Measurements from ENCODE around the gene TMEM213. TPM values are rescaled to one million over a fixed set of nuclear protein-coding genes. Genes with fewer than 3 reads are reported as not detected.

Gene TMEM213
- total and polyA plus RNA-seq, 10 of the 15 experiments (the other 5 are each of a cell fraction or from before 2014, with no cell fraction given): not detected

GRCh38 chr7:138879356-138879755, 81.6 kb downstream of the TMEM213 start:
- POLR2A ChIA-PET: no interaction called here
- ATAC-seq (no peak), DNase-seq (ENCODE audit: low read depth, low spot score) (no peak), FAIRE-seq (no peak)
- CTCF ChIA-PET: no interaction called here
- no TSS peak for BruUV-seq (replicated peaks)
- Histone ChIP-seq H3K27me3 (replicated peaks in 1 of 2; ENCODE audit: control insufficient read depth in 2 of 2, insufficient read depth in 2 of 2, low read length in 1 of 2) (no peaks in the 10 kb centered on the region), H2AFZ (ENCODE audit: control insufficient read depth, low read depth, low read length) (no peak overlapping the region), H3K4me2 (ENCODE audit: control insufficient read depth, insufficient read depth) (no peak overlapping the region), H3K36me3 (ENCODE audit: control insufficient read depth in 2 of 2, insufficient read depth in 2 of 2, low read length in 1 of 2) (no peaks in the 10 kb centered on the region), H3K27ac (ENCODE audit: control insufficient read depth, insufficient read depth) (no peak overlapping the region), H3K4me1 (ENCODE audit: control insufficient read depth, insufficient read depth, low read length) (no peaks in the 10 kb centered on the region), H3K4me3 (no peak overlapping the region), H4K20me1 (ENCODE audit: control insufficient read depth, insufficient read depth) (no peaks in the 10 kb centered on the region), H3K9me3 (replicated peaks; ENCODE audit: control insufficient read depth, insufficient read depth, low read length) (no peaks in the 10 kb centered on the region), H3K79me2 (ENCODE audit: control insufficient read depth, insufficient read depth, low read length) (no peaks in the 10 kb centered on the region), H3K9ac (ENCODE audit: control insufficient read depth, insufficient read depth, low read length) (no peak overlapping the region)
- TF ChIP-seq SUPT20H (IDR thresholded peaks at IDR 0.05; ENCODE audit: borderline replicate concordance, control insufficient read depth, low read depth, low read length): no peak
- TF ChIP-seq IKZF1 (conservative IDR thresholded peaks at IDR 0.05): no peak
- no peak for TF ChIP-seq FOXK2 (IDR thresholded peaks at IDR 0.05)
- no peak for TF ChIP-seq ZNF207 (IDR thresholded peaks at IDR 0.05; ENCODE audit: borderline replicate concordance)
- TF ChIP-seq TBL1XR1 (IDR thresholded peaks at IDR 0.05; ENCODE audit: low read depth, low read length): no peak
- no peak for TF ChIP-seq USF1 (IDR thresholded peaks at IDR 0.05; ENCODE audit: borderline replicate concordance, extremely low read length, insufficient read depth, low read depth, low read length)
- TF ChIP-seq JUND (IDR thresholded peaks at IDR 0.05; ENCODE audit: low read depth, low read length): no peak
- no peak for TF ChIP-seq LARP7 (IDR thresholded peaks at IDR 0.05)
- no peak for TF ChIP-seq POLR2A (IDR thresholded peaks at IDR 0.05; ENCODE audit: low read depth, low read length)
- RAD21 ChIA-PET (ENCODE audit: unreplicated experiment): no interaction called here
- SMC1A ChIA-PET (ENCODE audit: uncharacterized antibody, unreplicated experiment): no interaction called here
- 77% methylated on average over 10 of the region's 10 CpGs for WGBS (ENCODE audit: insufficient coverage, insufficient replicate concordance, low lambda C conversion rate, missing lambda C conversion rate)
- intact Hi-C loops (cut with micrococcal nuclease; ENCODE audit: unreplicated experiment): no loop called here
- in situ Hi-C loops (cut with MboI): no loop called here
